GM23338 (cell line): Measurements from ENCODE around the gene RHNO1. TPM values are rescaled to one million over a fixed set of nuclear protein-coding genes. Genes with fewer than 3 reads are reported as not detected.

Experiments used
- ATAC-seq: fragments of 200-7000 bp; cut with Tn5 transposase; 3 replicates; pipeline ENCODE4 v1.9.1; 2020
- DNase-seq: peaks from one replicate; pipeline ENCODE4 v3.0.0-alpha.2; 2015; ENCODE audit warnings: low spot score
- H2AFZ ChIP-seq: fragments of 200-600 bp; sonication (generic); 2 replicates; pipeline ENCODE4 v1.8.0; 2016; ENCODE audit warnings: antibody characterized with exemption, mild to moderate bottlenecking, moderate library complexity
- H3F3A ChIP-seq: fragments of 200-600 bp; sonication (generic); replicated peaks from 2 replicates; pipeline ENCODE4 v1.8.0; 2017; ENCODE audit warnings: antibody characterized with exemption, mixed run types, low read depth
- H3K27ac ChIP-seq: fragments of 200-600 bp; sonication (generic); 2 replicates; pipeline ENCODE4 v1.6.1; 2016; ENCODE audit warnings: low read depth
- H3K27me3 ChIP-seq: fragments of 200-600 bp; sonication (generic); 2 replicates; pipeline ENCODE4 v1.8.0; 2016; ENCODE audit warnings: mild to moderate bottlenecking, mixed run types, moderate library complexity; ENCODE audit not compliant: insufficient read depth
- H3K36me3 ChIP-seq: fragments of 200-600 bp; sonication (generic); 2 replicates; pipeline ENCODE4 v1.8.0; 2016; ENCODE audit warnings: mild to moderate bottlenecking; ENCODE audit not compliant: insufficient read depth
- H3K4me1 ChIP-seq: fragments of 200-600 bp; sonication (generic); 2 replicates; pipeline ENCODE4 v1.8.0; 2016; ENCODE audit warnings: mild to moderate bottlenecking, moderate library complexity; ENCODE audit not compliant: insufficient read depth
- H3K4me2 ChIP-seq: fragments of 200-600 bp; sonication (generic); 2 replicates; pipeline ENCODE4 v1.7.1; 2017; ENCODE audit warnings: mixed run types
- H3K4me3 ChIP-seq: fragments of 200-600 bp; sonication (generic); 2 replicates; pipeline ENCODE4 v1.6.1; 2016; ENCODE audit warnings: mixed run types
- H3K79me2 ChIP-seq: fragments of 200-600 bp; sonication (generic); replicated peaks from 2 replicates; pipeline ENCODE4 v1.8.0; 2017; ENCODE audit warnings: mild to moderate bottlenecking; ENCODE audit not compliant: insufficient read depth
- H3K9me2 ChIP-seq: fragments of 200-600 bp; sonication (generic); 2 replicates; pipeline ENCODE4 v1.8.0; 2017; ENCODE audit not compliant: insufficient read depth
- H4K20me1 ChIP-seq: fragments of 200-600 bp; sonication (generic); replicated peaks from 2 replicates; pipeline ENCODE4 v1.8.0; 2017; ENCODE audit warnings: mild to moderate bottlenecking; ENCODE audit not compliant: insufficient read depth
- H3K27ac Mint-ChIP-seq: 2 replicates; pipeline ENCODE4 v1.8.0; 2020; ENCODE audit warnings: inconsistent platforms, mild to moderate bottlenecking, moderate library complexity, mixed read lengths
- H3K27me3 Mint-ChIP-seq: 3 replicates; pipeline ENCODE4 v1.8.0; 2022; ENCODE audit warnings: low read depth, mild to moderate bottlenecking, moderate library complexity, mixed read lengths, inconsistent platforms; ENCODE audit not compliant: insufficient read depth, poor library complexity
- H3K36me3 Mint-ChIP-seq: 3 replicates; pipeline ENCODE4 v1.8.0; 2021; ENCODE audit warnings: low read depth, mild to moderate bottlenecking, inconsistent platforms, moderate library complexity, mixed read lengths
- H3K4me1 Mint-ChIP-seq: 3 replicates; pipeline ENCODE4 v1.8.0; 2020; ENCODE audit warnings: mild to moderate bottlenecking, inconsistent platforms, mixed read lengths
- H3K4me3 Mint-ChIP-seq: 3 replicates; pipeline ENCODE4 v1.8.0; 2021; ENCODE audit warnings: moderate library complexity, mild to moderate bottlenecking, inconsistent platforms, mixed read lengths
- H3K9me3 Mint-ChIP-seq: 3 replicates; pipeline ENCODE4 v1.8.0; 2020; ENCODE audit warnings: moderate library complexity, mild to moderate bottlenecking, inconsistent platforms, mixed read lengths
- EZH2 ChIP-seq: fragments of 200-600 bp; sonication (generic); IDR thresholded peaks from one replicate; pipeline ENCODE4 v1.8.0; 2017; ENCODE audit warnings: antibody characterized with exemption, mild to moderate bottlenecking, low read depth; ENCODE audit not compliant: unreplicated experiment
- EZH2phosphoT487 ChIP-seq: fragments of 200-600 bp; sonication (generic); IDR thresholded peaks from one replicate; pipeline ENCODE4 v1.8.1; 2018; ENCODE audit warnings: antibody characterized with exemption; ENCODE audit not compliant: unreplicated experiment
- JUNB ChIP-seq: IDR thresholded peaks from one replicate; pipeline ENCODE4 v1.6.1; 2016; ENCODE audit warnings: antibody characterized with exemption; ENCODE audit not compliant: unreplicated experiment
- POLR2AphosphoS5 ChIP-seq: IDR thresholded peaks from 2 replicates; pipeline ENCODE4 v1.6.1; 2016; ENCODE audit warnings: antibody characterized with exemption, low read depth
- REST ChIP-seq: IDR thresholded peaks from one replicate; pipeline ENCODE4 v1.6.1; 2018; ENCODE audit warnings: antibody characterized with exemption; ENCODE audit not compliant: unreplicated experiment
- ZNF114 ChIP-seq: fragments of 250-450 bp; sonication (Bioruptor Pico); IDR thresholded peaks from 2 replicates; pipeline ENCODE4 v1.5.0; 2020; ENCODE audit warnings: mild to moderate bottlenecking, moderate library complexity
- ZNF331 ChIP-seq: fragments of 250-450 bp; sonication (Bioruptor Pico); IDR thresholded peaks from 2 replicates; pipeline ENCODE4 v1.5.0; 2020; ENCODE audit warnings: low read depth, mild to moderate bottlenecking, moderate library complexity
- polyA plus RNA-seq: library from polyadenylated mRNA; unstranded; fragments of >200 nt; fragmentation: Nextera tagmentation; extraction: Ambion mirVana; gene quantifications from 2 replicates; pipeline ENCODE4 v1.2.1, GENCODE V29; 2016
- total RNA-seq: library from RNA; depleted of rRNA; stranded (reverse); fragments of >200 nt; shearing (Covaris generic); gene quantifications from 2 replicates; pipeline ENCODE4 v1.2.3, GENCODE V29; 2014
- TF ChIP-seq, protein P1 (sequence below), 2 experiments: fragments of 200-600 bp in 1 of 2; sonication (generic) in 1 of 2; conservative IDR thresholded peaks; 2 replicates each; pipeline versions ENCODE4 v1.5.1 to v1.6.1; 2016 to 2017; ENCODE audit warnings: antibody characterized with exemption in 2 of 2, low read depth in 2 of 2, mild to moderate bottlenecking in 2 of 2, moderate library complexity in 1 of 2
- TF ChIP-seq, protein P2 (sequence below): IDR thresholded peaks from 2 replicates; pipeline ENCODE4 v1.6.1; 2016; ENCODE audit warnings: antibody characterized with exemption

Gene RHNO1
- total and polyA plus RNA-seq, 2 experiments from 2014 or later, result 56.4 to 63.8 TPM

GRCh38 chr12:2879853-2880252 lies 2.8 kb downstream of the RHNO1 start:
- Mint-ChIP-seq H3K4me3 (peak overlapping the region; percentile 93; the same call in 1 of the 3 replicates), H3K4me1 (peaks cover 30% of the 10 kb centered on the region), H3K27me3 (peaks cover 8% of the 10 kb centered on the region), H3K27ac (no peak overlapping the region), H3K36me3 (peaks cover 32% of the 10 kb centered on the region), H3K9me3 (no peaks in the 10 kb centered on the region)
- H3K4me3 ChIP-seq, result no peak overlapping the region
- TF ChIP-seq POLR2AphosphoS5 (no peak), ZNF114 (CRISPR knock-in tag) (no peak)
- peaks cover 31% of the 10 kb centered on the region for H4K20me1 ChIP-seq
- H3K36me3 ChIP-seq, result peaks cover 10% of the 10 kb centered on the region; the same call in 1 of the 2 replicates
- H3F3A ChIP-seq, result peaks cover 43% of the 10 kb centered on the region
- DNase-seq (no peak), ATAC-seq (no peak)
- H3K4me2 ChIP-seq, result peak overlapping the region; percentile 65; the same call in 1 of the 2 replicates
- 0 out of 2 replicates have a peak overlapping the region, but pooled peaks have one; percentile 61 for H3K27ac ChIP-seq
- peaks cover 29% of the 10 kb centered on the region for H3K4me1 ChIP-seq
- no peak overlapping the region for H2AFZ ChIP-seq
- H3K79me2 ChIP-seq, result peaks cover 87% of the 10 kb centered on the region
- H3K9me2 ChIP-seq, result no peaks in the 10 kb centered on the region
- H3K27me3 ChIP-seq, result no peaks in the 10 kb centered on the region

DNA sequence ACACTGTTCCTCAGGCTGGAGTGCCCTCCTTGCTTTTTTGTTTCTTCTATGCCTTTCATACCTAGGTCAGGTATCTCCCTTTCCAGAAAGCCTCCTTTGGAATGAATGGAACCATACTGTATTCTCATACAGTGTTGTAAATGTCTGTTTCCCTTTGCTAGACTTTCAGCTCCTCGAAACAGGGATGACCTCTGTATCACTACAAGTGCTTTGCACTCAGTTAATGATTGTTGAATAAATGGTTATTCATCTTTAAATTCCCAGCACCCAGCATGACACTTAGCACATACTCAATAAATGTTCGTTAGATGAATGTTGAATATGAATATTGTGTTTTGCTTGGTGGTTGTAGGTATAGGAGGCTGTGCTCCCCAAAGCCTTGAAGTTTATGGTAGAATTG lies 7.8 kb downstream of the RHNO1 start:
- Mint-ChIP-seq H3K4me3 (no peak overlapping the region; the same call in 2 of the 3 replicates), H3K9me3 (peaks cover 3% of the 10 kb centered on the region; the same call in 1 of the 3 replicates), H3K4me1 (peaks cover 14% of the 10 kb centered on the region), H3K27ac (peak overlapping the region; percentile 28; the same call in 1 of the 2 replicates), H3K36me3 (peaks cover 53% of the 10 kb centered on the region), H3K27me3 (peaks cover 15% of the 10 kb centered on the region)
- DNase-seq (no peak), ATAC-seq (no peak)
- H3K27ac ChIP-seq, result peak overlapping the region; percentile 47
- peaks cover 46% of the 10 kb centered on the region for H4K20me1 ChIP-seq
- no peak overlapping the region for H3K4me3 ChIP-seq
- H3K79me2 ChIP-seq, result peaks cover 51% of the 10 kb centered on the region
- H3F3A ChIP-seq, result peaks cover 35% of the 10 kb centered on the region
- peaks cover 32% of the 10 kb centered on the region for H3K36me3 ChIP-seq
- H2AFZ ChIP-seq, result no peak overlapping the region
- peaks cover 6% of the 10 kb centered on the region for H3K4me1 ChIP-seq
- H3K27me3 ChIP-seq, result no peaks in the 10 kb centered on the region
- H3K4me2 ChIP-seq, result no peak overlapping the region
- no peaks in the 10 kb centered on the region for H3K9me2 ChIP-seq
- TF ChIP-seq, protein P1, sequence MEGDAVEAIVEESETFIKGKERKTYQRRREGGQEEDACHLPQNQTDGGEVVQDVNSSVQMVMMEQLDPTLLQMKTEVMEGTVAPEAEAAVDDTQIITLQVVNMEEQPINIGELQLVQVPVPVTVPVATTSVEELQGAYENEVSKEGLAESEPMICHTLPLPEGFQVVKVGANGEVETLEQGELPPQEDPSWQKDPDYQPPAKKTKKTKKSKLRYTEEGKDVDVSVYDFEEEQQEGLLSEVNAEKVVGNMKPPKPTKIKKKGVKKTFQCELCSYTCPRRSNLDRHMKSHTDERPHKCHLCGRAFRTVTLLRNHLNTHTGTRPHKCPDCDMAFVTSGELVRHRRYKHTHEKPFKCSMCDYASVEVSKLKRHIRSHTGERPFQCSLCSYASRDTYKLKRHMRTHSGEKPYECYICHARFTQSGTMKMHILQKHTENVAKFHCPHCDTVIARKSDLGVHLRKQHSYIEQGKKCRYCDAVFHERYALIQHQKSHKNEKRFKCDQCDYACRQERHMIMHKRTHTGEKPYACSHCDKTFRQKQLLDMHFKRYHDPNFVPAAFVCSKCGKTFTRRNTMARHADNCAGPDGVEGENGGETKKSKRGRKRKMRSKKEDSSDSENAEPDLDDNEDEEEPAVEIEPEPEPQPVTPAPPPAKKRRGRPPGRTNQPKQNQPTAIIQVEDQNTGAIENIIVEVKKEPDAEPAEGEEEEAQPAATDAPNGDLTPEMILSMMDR (conservative IDR thresholded peaks at IDR 0.05; ENCODE audit: low read depth in 2 of 2), result no peak
- TF ChIP-seq POLR2AphosphoS5, result no peak
- TF ChIP-seq ZNF331 (CRISPR knock-in tag), result no peak
- TF ChIP-seq JUNB, result no peak
- TF ChIP-seq, protein P2, sequence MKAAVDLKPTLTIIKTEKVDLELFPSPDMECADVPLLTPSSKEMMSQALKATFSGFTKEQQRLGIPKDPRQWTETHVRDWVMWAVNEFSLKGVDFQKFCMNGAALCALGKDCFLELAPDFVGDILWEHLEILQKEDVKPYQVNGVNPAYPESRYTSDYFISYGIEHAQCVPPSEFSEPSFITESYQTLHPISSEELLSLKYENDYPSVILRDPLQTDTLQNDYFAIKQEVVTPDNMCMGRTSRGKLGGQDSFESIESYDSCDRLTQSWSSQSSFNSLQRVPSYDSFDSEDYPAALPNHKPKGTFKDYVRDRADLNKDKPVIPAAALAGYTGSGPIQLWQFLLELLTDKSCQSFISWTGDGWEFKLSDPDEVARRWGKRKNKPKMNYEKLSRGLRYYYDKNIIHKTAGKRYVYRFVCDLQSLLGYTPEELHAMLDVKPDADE, result no peak
- TF ChIP-seq EZH2phosphoT487, result no peak
- no peak for TF ChIP-seq REST
- no peak for TF ChIP-seq EZH2
